Heart left ventricle (tissue), 16 donors: Measurements from ENCODE around the gene CYB5A. TPM values are rescaled to one million over a fixed set of nuclear protein-coding genes. Genes with fewer than 3 reads are reported as not detected.

Source experiments
- ATAC-seq, 4 donors: fragments of 200-7000 bp; cut with Tn5 transposase; one replicate each; pipeline ENCODE4 v1.9.1; 2020 to 2022; ENCODE audit warnings: moderate library complexity in 4 of 4, mild to moderate bottlenecking in 3 of 4, moderate number of reproducible peaks in 1 of 4
- DNase-seq, 5 donors: peaks; one replicate each; pipeline ENCODE4 v3.0.0-alpha.2; 2020
- H3K27ac ChIP-seq, 12 donors: fragments of 200-600 bp; sonication (generic) in 4 of 12; one replicate each; pipeline versions ENCODE4 v1.5.0 to v1.8.0; 2016 to 2022; ENCODE audit warnings: mild to moderate bottlenecking in 2 of 12
- H3K27me3 ChIP-seq, 9 donors: fragments of 200-600 bp; sonication (generic) in 2 of 9; one replicate each; pipeline versions ENCODE4 v1.5.1 to v1.8.0; 2016 to 2022; ENCODE audit warnings: mild to moderate bottlenecking in 3 of 9
- H3K36me3 ChIP-seq, 9 donors: fragments of 200-600 bp; sonication (generic) in 2 of 9; one replicate each; pipeline versions ENCODE4 v1.5.0 to v1.8.0; 2018 to 2022; ENCODE audit warnings: mild to moderate bottlenecking in 2 of 9
- H3K4me1 ChIP-seq, 12 donors: fragments of 200-600 bp; sonication (generic) in 4 of 12; one replicate each; pipeline versions ENCODE4 v1.5.0 to v1.8.0; 2016 to 2022; ENCODE audit warnings: mild to moderate bottlenecking in 3 of 12
- H3K4me3 ChIP-seq, 12 donors: fragments of 200-600 bp; sonication (generic) in 4 of 12; one replicate each; pipeline versions ENCODE4 v1.5.0 to v1.8.0; 2017 to 2022; ENCODE audit warnings: mild to moderate bottlenecking in 9 of 12, moderate library complexity in 4 of 12
- H3K9me3 ChIP-seq, 12 donors: fragments of 200-600 bp; sonication (generic) in 4 of 12; one replicate each; pipeline versions ENCODE4 v1.5.0 to v1.8.0; 2016 to 2022; ENCODE audit warnings: mild to moderate bottlenecking in 1 of 12
- POLR2A ChIP-seq, 2 donors: fragments of 450-650 bp; IDR thresholded peaks; one replicate each; pipeline ENCODE4 v1.6.1; 2017; ENCODE audit warnings: antibody characterized with exemption in 2 of 2, mild to moderate bottlenecking in 2 of 2, moderate library complexity in 2 of 2
- WGBS, 4 donors: extraction: QIAGEN DNeasy Blood & Tissue Kit in 2 of 4; methylation state at CpG; one replicate each; pipeline versions ENCODE4 v1.1.5 to v1.1.7; 2013 to 2018; 5-methylcytosine and 5-hydroxymethylcytosine counted together
- intact Hi-C, 10 donors: fragments of 100-400 bp; cut with DNase I; formaldehyde crosslinking; loops; one replicate each; pipeline versions ENCODE4 v1.11.1 to v1.14.2; 2022
- polyA plus RNA-seq, 2 donors: library from polyadenylated mRNA; stranded (reverse); fragments of 200-250 nt; gene quantifications; one replicate each; pipeline ENCODE4 v1.2.3, GENCODE V29; 2013
- total RNA-seq, 9 donors: library from RNA; depleted of rRNA in 2 of 9; stranded (reverse); fragments of >200 nt in 2 of 9; fragmentation: NEBNext Ultra II Directional in 3 of 9; extraction: Animal tissue kit (Norgen Biotek cat#: 25700) in 3 of 9; gene quantifications; one replicate each; pipeline versions ENCODE4 v1.1.0 to v1.2.4, GENCODE V29; 2016 to 2023
- TF ChIP-seq, protein P1 (sequence below), 12 donors: fragments of 200-600 bp; sonication (generic) in 4 of 12; IDR thresholded peaks; one replicate each; pipeline versions ENCODE4 v1.5.0 to v1.8.0; 2018 to 2022; ENCODE audit warnings: antibody characterized with exemption in 12 of 12, mild to moderate bottlenecking in 5 of 12
- donor health status: ischemic (EF 13 %, LVEDD 7.1; RV severe dilation, severe dysfunction).
- donor health status: healthy with polysubstance abuse.
- donor health status: DM: no; HTN: yes; CAD: no.
- donor health status: DM: no; HTN: no; CAD: no.
- donor health status: ischemic (EF 25% LVEDD 6.9; RV normal size, moderate dysfunction).
- donor health status: ischemic (EF 25% LVEDD 5.7; RV mildly dilated, moderate dysfunction).
- donor health status: healthy.
- donor health status: DM: yes; HTN: yes; CAD: no.
- donor health status: ischemic (EF 35%, LVEDD 5.7; RV mildly dilated, moderate dysfunction).
- donor health status: nonischemic (EF 11% LVEDD 7.7; RV severe dilation, severe dysfunction).
- donor health status: DM: yes; HTN: yes; CAD: no.
- donor health status: PGD.
- donor health status: ischemic (EF 29% LVEDD 5.4; RV normal size, mild dysfunction).
- donor health status: nonischemic (EF 23%, LVEDD 6.1; RV moderate dilation, normal function).

Gene CYB5A
- total and polyA plus RNA-seq, 11 donors, result 46.5 to 146 (median 82.6) TPM

- DNase-seq (peak in 1 of 5 donors; percentile 42), ATAC-seq (no peak)
- no peaks in the 10 kb centered on the region for H3K9me3 ChIP-seq
- H3K36me3 ChIP-seq, result no peaks in the 10 kb centered on the region
- H3K4me3 ChIP-seq, result no peak overlapping the region
- intact Hi-C loops, result no loop called here
- peak overlapping the region in 1 of 12 donors; percentile 14 for H3K27ac ChIP-seq
- H3K27me3 ChIP-seq, result no peaks in the 10 kb centered on the region
- WGBS, 4 donors, result 77 to 85% (median 81%) methylated on average over 26 to 29 of the region's 29 CpGs
- TF ChIP-seq POLR2A (IDR thresholded peaks at IDR 0.05), result no peak
- TF ChIP-seq, protein P1, sequence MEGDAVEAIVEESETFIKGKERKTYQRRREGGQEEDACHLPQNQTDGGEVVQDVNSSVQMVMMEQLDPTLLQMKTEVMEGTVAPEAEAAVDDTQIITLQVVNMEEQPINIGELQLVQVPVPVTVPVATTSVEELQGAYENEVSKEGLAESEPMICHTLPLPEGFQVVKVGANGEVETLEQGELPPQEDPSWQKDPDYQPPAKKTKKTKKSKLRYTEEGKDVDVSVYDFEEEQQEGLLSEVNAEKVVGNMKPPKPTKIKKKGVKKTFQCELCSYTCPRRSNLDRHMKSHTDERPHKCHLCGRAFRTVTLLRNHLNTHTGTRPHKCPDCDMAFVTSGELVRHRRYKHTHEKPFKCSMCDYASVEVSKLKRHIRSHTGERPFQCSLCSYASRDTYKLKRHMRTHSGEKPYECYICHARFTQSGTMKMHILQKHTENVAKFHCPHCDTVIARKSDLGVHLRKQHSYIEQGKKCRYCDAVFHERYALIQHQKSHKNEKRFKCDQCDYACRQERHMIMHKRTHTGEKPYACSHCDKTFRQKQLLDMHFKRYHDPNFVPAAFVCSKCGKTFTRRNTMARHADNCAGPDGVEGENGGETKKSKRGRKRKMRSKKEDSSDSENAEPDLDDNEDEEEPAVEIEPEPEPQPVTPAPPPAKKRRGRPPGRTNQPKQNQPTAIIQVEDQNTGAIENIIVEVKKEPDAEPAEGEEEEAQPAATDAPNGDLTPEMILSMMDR (IDR thresholded peaks at IDR 0.05), result no peak
- peaks cover 0 to 9% (median 2%) of the 10 kb centered on the region in 12 donors for H3K4me1 ChIP-seq
These were observed 24.8 kb upstream of the CYB5A start for GRCh38 chr18:74316257-74317170.

DNA sequence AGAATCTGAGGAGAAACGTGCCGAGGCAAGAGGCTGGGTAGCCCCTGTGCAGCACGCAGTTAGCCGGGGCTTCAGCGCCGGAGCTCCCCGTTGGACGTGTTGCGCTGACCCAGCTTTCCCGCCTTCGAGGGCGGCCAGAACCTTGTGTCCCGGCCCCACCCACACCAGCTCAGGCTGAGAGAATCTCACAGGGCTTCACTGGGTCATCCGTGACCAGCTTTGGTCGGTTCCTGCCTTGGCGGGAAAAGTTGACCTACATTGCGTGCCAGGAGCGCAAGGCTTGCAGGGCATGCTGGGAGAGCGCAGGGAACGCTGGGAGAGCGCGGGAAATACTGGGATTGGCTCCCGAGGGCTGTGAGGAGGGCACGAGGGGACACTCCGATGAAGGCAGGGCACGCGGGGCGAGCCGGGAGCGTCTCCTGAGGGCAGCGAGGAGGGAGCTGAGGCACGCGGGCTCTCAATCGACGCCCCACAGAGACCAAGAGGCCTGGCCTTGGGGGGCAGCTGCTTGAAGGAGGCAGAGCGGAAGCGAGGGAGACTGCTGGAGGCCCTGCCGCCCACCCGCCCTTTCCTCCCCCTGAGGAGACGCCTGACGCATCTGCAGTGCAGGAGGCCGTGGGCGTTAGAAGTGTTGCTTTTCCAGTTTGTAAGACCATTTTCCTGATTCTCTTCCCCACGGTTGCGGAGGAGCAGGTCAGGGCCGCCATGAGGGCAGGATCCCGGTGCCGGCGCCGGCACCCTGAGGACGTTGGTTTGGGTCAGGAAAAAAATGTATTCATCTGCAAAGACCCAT is 23.9 kb upstream of the CYB5A start, which contains the start of gene C18orf63:
C18orf63 (plus strand) TSS at position 376 of the 793 bp plus-strand sequence. CDS start 2,027 bp downstream, outside the sequence.
- intact Hi-C loops, result no loop called here
- Histone ChIP-seq H3K27me3 (no peaks in the 10 kb centered on the region), H3K9me3 (no peaks in the 10 kb centered on the region), H3K4me3 (no peak within 1 kb of the TSS), H3K36me3 (no peaks in the 10 kb centered on the region), H3K4me1 (peaks cover 0 to 18% (median 4%) of the 10 kb centered on the region in 12 donors), H3K27ac (peak within 1 kb of the TSS in 1 of 12 donors; percentile 14)
- 92 to 95% (median 94%) methylated on average over 44 to 51 of the region's 51 CpGs for WGBS, 4 donors
- DNase-seq (peak in 1 of 5 donors; percentile 49), ATAC-seq (peak in 1 of 4 donors; percentile 16)
- TF ChIP-seq POLR2A (IDR thresholded peaks at IDR 0.05), result no peak
- TF ChIP-seq, protein P1 (IDR thresholded peaks at IDR 0.05), result no peak

GRCh38 chr18:74314759-74315463 is 23.1 kb upstream of the CYB5A start:
- peak in 1 of 5 donors; percentile 39 for DNase-seq
- Histone ChIP-seq H3K4me1 (peaks cover 0 to 22% (median 4%) of the 10 kb centered on the region in 12 donors), H3K27me3 (no peaks in the 10 kb centered on the region), H3K36me3 (no peaks in the 10 kb centered on the region), H3K27ac (no peak overlapping the region), H3K9me3 (no peaks in the 10 kb centered on the region), H3K4me3 (no peak overlapping the region)
- intact Hi-C loops, result no loop called here
- peak in 3 of 4 donors; percentile 58 to 69 (median 63) for ATAC-seq
- TF ChIP-seq, protein P1 (IDR thresholded peaks at IDR 0.05), result no peak
- no peak for TF ChIP-seq POLR2A (IDR thresholded peaks at IDR 0.05)
- 69 to 73% (median 72%) methylated on average over 22 of the region's 22 CpGs for WGBS, 4 donors
